HEK293 (cell line): ENCODE measurements around the gene CDH22.

Experiments used
- SP2 ChIP-seq: fragments of 450-650 bp; formaldehyde crosslinking; IDR thresholded peaks from 2 replicates; pipeline ENCODE4 v1.5.1; 2016; ENCODE audit warnings: missing biosample characterization, missing genetic modification characterization
- SP7 ChIP-seq: fragments of 450-650 bp; formaldehyde crosslinking; IDR thresholded peaks from 2 replicates; pipeline ENCODE4 v1.5.1; 2016; ENCODE audit warnings: missing biosample characterization, missing genetic modification characterization
- ZBTB20 ChIP-seq: fragments of 450-650 bp; formaldehyde crosslinking; IDR thresholded peaks from 2 replicates; pipeline ENCODE4 v1.5.1; 2016; ENCODE audit warnings: missing biosample characterization, missing genetic modification characterization
- ZNF10 ChIP-seq: fragments of 450-650 bp; formaldehyde crosslinking; IDR thresholded peaks from 2 replicates; pipeline ENCODE4 v1.5.1; 2017; ENCODE audit warnings: missing biosample characterization, missing genetic modification characterization
- ZNF157 ChIP-seq: fragments of 450-650 bp; formaldehyde crosslinking; IDR thresholded peaks from 2 replicates; pipeline ENCODE4 v1.5.1; 2016; ENCODE audit warnings: missing biosample characterization, missing genetic modification characterization
- ZNF223 ChIP-seq: fragments of 450-650 bp; formaldehyde crosslinking; IDR thresholded peaks from 2 replicates; pipeline ENCODE4 v1.5.1; 2016; ENCODE audit warnings: missing biosample characterization, missing genetic modification characterization
- ZNF239 ChIP-seq: fragments of 450-650 bp; formaldehyde crosslinking; IDR thresholded peaks from 2 replicates; pipeline ENCODE4 v1.5.1; 2016; ENCODE audit warnings: missing biosample characterization, missing genetic modification characterization
- ZNF404 ChIP-seq: fragments of 450-650 bp; formaldehyde crosslinking; IDR thresholded peaks from 2 replicates; pipeline ENCODE4 v1.5.1; 2017; ENCODE audit warnings: missing biosample characterization, missing genetic modification characterization
- ZNF426 ChIP-seq: fragments of 450-650 bp; formaldehyde crosslinking; IDR thresholded peaks from 2 replicates; pipeline ENCODE4 v1.5.1; 2017; ENCODE audit warnings: missing biosample characterization, missing genetic modification characterization, mild to moderate bottlenecking, inconsistent platforms, moderate library complexity
- ZNF560 ChIP-seq: fragments of 450-650 bp; formaldehyde crosslinking; IDR thresholded peaks from 2 replicates; pipeline ENCODE4 v1.5.1; 2017; ENCODE audit warnings: missing biosample characterization, missing genetic modification characterization, borderline replicate concordance
- ZNF624 ChIP-seq: fragments of 450-650 bp; formaldehyde crosslinking; IDR thresholded peaks from 2 replicates; pipeline ENCODE4 v1.5.1; 2017; ENCODE audit warnings: missing biosample characterization, missing genetic modification characterization
- ZNF654 ChIP-seq: fragments of 450-650 bp; formaldehyde crosslinking; IDR thresholded peaks from 2 replicates; pipeline ENCODE4 v1.5.1; 2016; ENCODE audit warnings: low read depth, missing biosample characterization, missing genetic modification characterization
- ZNF792 ChIP-seq: fragments of 450-650 bp; formaldehyde crosslinking; IDR thresholded peaks from 2 replicates; pipeline ENCODE4 v1.5.1; 2016; ENCODE audit warnings: missing biosample characterization, missing genetic modification characterization
- ZNF830 ChIP-seq: fragments of 450-650 bp; IDR thresholded peaks from 2 replicates; pipeline ENCODE4 v1.5.0; 2018; ENCODE audit warnings: missing biosample characterization, missing genetic modification characterization, low read depth, mild to moderate bottlenecking, moderate library complexity
- TF ChIP-seq, protein P1 (sequence below): fragments of 450-650 bp; formaldehyde crosslinking; IDR thresholded peaks from 2 replicates; pipeline ENCODE4 v1.5.1; 2016; ENCODE audit warnings: missing biosample characterization, missing genetic modification characterization
- TF ChIP-seq, protein P2 (sequence below): sonication (generic); formaldehyde crosslinking; IDR thresholded peaks from 2 replicates; pipeline ENCODE4 v1.8.1; 2022; ENCODE audit warnings: mild to moderate bottlenecking, moderate library complexity, missing genetic modification reagents
- TF ChIP-seq, protein P3 (sequence below): fragments of 450-650 bp; formaldehyde crosslinking; IDR thresholded peaks from 2 replicates; pipeline ENCODE4 v1.5.1; 2016; ENCODE audit warnings: missing biosample characterization, missing genetic modification characterization
- TF ChIP-seq, protein P4 (sequence below): fragments of 450-650 bp; formaldehyde crosslinking; IDR thresholded peaks from 2 replicates; pipeline ENCODE4 v1.5.1; 2016; ENCODE audit warnings: missing biosample characterization, missing genetic modification characterization
- TF ChIP-seq, protein P5 (sequence below): fragments of 450-650 bp; formaldehyde crosslinking; IDR thresholded peaks from 2 replicates; pipeline ENCODE4 v1.5.1; 2017; ENCODE audit warnings: missing biosample characterization, mild to moderate bottlenecking, missing genetic modification characterization, moderate library complexity
- TF ChIP-seq, protein P6 (sequence below): fragments of 450-650 bp; formaldehyde crosslinking; IDR thresholded peaks from 2 replicates; pipeline ENCODE4 v1.5.1; 2016; ENCODE audit warnings: missing biosample characterization, missing genetic modification characterization
- TF ChIP-seq, protein P7 (sequence below): fragments of 450-650 bp; formaldehyde crosslinking; IDR thresholded peaks from 2 replicates; pipeline ENCODE4; 2016; ENCODE audit warnings: missing biosample characterization, missing genetic modification characterization
- TF ChIP-seq, protein P8 (sequence below): fragments of 450-650 bp; formaldehyde crosslinking; IDR thresholded peaks from 2 replicates; pipeline ENCODE4 v1.5.1; 2016; ENCODE audit warnings: missing biosample characterization, missing genetic modification characterization

CDH22 gene

DNA sequence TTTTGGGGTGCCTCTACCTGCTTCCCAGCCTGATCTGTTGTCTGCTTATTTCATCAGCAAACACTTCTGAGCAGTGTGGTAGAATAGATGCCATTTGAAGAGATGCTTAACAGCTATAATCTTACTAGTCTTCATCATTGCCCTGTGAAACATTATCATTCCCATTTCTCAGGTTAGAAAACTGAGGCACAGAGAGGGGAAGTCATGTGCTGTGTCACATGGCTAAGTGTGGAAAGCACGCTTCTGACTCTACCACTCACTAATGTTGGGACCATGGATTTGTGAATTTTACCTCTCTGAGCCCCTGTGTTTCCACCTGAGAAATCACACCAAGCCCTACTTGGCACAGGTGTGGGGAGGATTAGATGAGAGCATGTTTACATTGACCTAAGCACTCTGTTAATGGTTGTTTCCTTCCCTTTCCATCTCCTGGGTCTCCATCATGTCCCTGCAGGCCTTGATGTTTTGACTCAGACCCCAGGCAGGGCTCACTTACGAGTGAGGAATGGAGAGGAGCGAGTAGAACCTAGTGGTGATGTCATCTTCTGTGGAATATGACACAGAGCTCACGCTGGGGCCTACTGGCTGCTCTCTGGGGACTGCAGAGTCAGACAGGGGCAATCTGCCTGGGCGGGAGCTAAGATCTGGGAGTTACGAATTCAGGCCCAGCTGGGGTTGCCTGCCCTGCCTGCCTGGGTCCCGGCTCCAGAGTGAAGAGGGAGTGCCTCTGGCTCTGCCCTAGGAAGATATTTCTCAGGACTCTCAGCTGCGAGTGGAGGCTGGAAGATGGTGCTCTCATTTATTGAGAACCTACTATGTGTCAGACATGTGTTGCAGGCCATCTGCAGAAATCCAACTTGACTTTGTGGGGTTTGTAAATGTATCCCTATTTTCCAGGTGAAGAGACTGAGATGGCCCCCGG lies 64.3 kb downstream of the CDH22 start (continued):
- TF ChIP-seq, protein P1, sequence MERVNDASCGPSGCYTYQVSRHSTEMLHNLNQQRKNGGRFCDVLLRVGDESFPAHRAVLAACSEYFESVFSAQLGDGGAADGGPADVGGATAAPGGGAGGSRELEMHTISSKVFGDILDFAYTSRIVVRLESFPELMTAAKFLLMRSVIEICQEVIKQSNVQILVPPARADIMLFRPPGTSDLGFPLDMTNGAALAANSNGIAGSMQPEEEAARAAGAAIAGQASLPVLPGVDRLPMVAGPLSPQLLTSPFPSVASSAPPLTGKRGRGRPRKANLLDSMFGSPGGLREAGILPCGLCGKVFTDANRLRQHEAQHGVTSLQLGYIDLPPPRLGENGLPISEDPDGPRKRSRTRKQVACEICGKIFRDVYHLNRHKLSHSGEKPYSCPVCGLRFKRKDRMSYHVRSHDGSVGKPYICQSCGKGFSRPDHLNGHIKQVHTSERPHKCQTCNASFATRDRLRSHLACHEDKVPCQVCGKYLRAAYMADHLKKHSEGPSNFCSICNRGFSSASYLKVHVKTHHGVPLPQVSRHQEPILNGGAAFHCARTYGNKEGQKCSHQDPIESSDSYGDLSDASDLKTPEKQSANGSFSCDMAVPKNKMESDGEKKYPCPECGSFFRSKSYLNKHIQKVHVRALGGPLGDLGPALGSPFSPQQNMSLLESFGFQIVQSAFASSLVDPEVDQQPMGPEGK = peak; percentile 48
- TF ChIP-seq ZNF404 (tag by site-specific recombination) (no peak), ZNF830 (no peak), ZNF560 (tag by site-specific recombination) (no peak), ZNF239 (tag by site-specific recombination) (no peak), ZBTB20 (tag by site-specific recombination) (peak; percentile 44; the same call in 1 of the 2 replicates), ZNF223 (tag by site-specific recombination) (no peak), ZNF792 (tag by site-specific recombination) (no peak), ZNF624 (no peak), ZNF157 (tag by site-specific recombination) (no peak), SP7 (tag by site-specific recombination) (peak; percentile 76; the same call in 1 of the 2 replicates), SP2 (tag by site-specific recombination) (peak; percentile 17; the same call in 1 of the 2 replicates), ZNF654 (tag by site-specific recombination) (no peak), ZNF426 (tag by site-specific recombination) (no peak), ZNF10 (tag by site-specific recombination) (no peak)
- TF ChIP-seq, protein P2, sequence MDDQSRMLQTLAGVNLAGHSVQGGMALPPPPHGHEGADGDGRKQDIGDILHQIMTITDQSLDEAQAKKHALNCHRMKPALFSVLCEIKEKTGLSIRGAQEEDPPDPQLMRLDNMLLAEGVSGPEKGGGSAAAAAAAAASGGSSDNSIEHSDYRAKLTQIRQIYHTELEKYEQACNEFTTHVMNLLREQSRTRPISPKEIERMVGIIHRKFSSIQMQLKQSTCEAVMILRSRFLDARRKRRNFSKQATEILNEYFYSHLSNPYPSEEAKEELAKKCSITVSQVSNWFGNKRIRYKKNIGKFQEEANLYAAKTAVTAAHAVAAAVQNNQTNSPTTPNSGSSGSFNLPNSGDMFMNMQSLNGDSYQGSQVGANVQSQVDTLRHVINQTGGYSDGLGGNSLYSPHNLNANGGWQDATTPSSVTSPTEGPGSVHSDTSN (CRISPR knock-in tag) = no peak
- TF ChIP-seq, protein P3, sequence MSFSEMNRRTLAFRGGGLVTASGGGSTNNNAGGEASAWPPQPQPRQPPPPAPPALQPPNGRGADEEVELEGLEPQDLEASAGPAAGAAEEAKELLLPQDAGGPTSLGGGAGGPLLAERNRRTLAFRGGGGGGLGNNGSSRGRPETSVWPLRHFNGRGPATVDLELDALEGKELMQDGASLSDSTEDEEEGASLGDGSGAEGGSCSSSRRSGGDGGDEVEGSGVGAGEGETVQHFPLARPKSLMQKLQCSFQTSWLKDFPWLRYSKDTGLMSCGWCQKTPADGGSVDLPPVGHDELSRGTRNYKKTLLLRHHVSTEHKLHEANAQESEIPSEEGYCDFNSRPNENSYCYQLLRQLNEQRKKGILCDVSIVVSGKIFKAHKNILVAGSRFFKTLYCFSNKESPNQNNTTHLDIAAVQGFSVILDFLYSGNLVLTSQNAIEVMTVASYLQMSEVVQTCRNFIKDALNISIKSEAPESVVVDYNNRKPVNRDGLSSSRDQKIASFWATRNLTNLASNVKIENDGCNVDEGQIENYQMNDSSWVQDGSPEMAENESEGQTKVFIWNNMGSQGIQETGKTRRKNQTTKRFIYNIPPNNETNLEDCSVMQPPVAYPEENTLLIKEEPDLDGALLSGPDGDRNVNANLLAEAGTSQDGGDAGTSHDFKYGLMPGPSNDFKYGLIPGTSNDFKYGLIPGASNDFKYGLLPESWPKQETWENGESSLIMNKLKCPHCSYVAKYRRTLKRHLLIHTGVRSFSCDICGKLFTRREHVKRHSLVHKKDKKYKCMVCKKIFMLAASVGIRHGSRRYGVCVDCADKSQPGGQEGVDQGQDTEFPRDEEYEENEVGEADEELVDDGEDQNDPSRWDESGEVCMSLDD = no peak
- TF ChIP-seq, protein P4, sequence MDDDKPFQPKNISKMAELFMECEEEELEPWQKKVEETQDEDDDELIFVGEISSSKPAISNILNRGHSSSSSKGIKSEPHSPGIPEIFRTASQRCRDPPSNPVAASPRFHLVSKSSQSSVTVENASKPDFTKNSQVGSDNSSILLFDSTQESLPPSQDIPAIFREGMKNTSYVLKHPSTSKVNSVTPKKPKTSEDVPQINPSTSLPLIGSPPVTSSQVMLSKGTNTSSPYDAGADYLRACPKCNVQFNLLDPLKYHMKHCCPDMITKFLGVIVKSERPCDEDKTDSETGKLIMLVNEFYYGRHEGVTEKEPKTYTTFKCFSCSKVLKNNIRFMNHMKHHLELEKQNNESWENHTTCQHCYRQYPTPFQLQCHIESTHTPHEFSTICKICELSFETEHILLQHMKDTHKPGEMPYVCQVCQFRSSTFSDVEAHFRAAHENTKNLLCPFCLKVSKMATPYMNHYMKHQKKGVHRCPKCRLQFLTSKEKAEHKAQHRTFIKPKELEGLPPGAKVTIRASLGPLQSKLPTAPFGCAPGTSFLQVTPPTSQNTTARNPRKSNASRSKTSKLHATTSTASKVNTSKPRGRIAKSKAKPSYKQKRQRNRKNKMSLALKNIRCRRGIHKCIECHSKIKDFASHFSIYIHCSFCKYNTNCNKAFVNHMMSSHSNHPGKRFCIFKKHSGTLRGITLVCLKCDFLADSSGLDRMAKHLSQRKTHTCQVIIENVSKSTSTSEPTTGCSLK (tag by site-specific recombination) = no peak
- TF ChIP-seq, protein P5, sequence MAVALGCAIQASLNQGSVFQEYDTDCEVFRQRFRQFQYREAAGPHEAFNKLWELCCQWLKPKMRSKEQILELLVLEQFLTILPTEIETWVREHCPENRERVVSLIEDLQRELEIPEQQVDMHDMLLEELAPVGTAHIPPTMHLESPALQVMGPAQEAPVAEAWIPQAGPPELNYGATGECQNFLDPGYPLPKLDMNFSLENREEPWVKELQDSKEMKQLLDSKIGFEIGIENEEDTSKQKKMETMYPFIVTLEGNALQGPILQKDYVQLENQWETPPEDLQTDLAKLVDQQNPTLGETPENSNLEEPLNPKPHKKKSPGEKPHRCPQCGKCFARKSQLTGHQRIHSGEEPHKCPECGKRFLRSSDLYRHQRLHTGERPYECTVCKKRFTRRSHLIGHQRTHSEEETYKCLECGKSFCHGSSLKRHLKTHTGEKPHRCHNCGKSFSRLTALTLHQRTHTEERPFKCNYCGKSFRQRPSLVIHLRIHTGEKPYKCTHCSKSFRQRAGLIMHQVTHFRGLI = no peak
- TF ChIP-seq, protein P6, sequence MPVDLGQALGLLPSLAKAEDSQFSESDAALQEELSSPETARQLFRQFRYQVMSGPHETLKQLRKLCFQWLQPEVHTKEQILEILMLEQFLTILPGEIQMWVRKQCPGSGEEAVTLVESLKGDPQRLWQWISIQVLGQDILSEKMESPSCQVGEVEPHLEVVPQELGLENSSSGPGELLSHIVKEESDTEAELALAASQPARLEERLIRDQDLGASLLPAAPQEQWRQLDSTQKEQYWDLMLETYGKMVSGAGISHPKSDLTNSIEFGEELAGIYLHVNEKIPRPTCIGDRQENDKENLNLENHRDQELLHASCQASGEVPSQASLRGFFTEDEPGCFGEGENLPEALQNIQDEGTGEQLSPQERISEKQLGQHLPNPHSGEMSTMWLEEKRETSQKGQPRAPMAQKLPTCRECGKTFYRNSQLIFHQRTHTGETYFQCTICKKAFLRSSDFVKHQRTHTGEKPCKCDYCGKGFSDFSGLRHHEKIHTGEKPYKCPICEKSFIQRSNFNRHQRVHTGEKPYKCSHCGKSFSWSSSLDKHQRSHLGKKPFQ (tag by site-specific recombination) = no peak
- TF ChIP-seq, protein P7, sequence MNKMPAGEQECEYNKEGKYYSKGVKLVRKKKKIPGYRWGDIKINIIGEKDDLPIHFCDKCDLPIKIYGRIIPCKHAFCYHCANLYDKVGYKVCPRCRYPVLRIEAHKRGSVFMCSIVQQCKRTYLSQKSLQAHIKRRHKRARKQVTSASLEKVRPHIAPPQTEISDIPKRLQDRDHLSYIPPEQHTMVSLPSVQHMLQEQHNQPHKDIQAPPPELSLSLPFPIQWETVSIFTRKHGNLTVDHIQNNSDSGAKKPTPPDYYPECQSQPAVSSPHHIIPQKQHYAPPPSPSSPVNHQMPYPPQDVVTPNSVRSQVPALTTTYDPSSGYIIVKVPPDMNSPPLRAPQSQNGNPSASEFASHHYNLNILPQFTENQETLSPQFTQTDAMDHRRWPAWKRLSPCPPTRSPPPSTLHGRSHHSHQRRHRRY (tag by site-specific recombination) = no peak
- TF ChIP-seq, protein P8, sequence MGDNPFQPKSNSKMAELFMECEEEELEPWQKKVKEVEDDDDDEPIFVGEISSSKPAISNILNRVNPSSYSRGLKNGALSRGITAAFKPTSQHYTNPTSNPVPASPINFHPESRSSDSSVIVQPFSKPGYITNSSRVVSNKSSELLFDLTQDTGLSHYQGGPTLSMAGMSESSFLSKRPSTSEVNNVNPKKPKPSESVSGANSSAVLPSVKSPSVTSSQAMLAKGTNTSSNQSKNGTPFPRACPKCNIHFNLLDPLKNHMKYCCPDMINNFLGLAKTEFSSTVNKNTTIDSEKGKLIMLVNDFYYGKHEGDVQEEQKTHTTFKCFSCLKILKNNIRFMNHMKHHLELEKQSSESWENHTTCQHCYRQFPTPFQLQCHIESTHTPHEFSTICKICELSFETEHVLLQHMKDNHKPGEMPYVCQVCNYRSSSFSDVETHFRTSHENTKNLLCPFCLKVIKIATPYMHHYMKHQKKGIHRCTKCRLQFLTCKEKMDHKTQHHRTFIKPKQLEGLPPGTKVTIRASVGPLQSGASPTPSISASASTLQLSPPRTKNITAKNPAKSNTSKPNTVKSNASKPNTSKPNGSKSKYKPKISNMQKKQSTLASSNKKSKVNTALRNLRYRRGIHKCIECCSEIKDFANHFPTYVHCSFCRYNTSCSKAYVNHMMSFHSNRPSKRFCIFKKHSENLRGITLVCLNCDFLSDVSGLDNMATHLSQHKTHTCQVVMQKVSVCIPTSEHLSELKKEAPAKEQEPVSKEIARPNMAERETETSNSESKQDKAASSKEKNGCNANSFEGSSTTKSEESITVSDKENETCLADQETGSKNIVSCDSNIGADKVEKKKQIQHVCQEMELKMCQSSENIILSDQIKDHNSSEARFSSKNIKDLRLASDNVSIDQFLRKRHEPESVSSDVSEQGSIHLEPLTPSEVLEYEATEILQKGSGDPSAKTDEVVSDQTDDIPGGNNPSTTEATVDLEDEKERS (tag by site-specific recombination) = no peak
